Activated CD4-positive, alpha-beta T cell treated with anti-CD3 and anti-CD28 coated beads, Interleukin-2, amount 10 ng/mL, durations not matched to agents 24 days and 14 days (primary cell): ENCODE data around the gene DGKB. TPM values are rescaled to one million over a fixed set of nuclear protein-coding genes. Genes with fewer than 3 reads are reported as not detected.

Experiments used
- DNase-seq: peaks from one replicate; pipeline ENCODE4 v3.0.0; 2022
- H3K27ac Mint-ChIP-seq: one replicate; pipeline ENCODE4 v1.8.0; 2022; ENCODE audit warnings: mild to moderate bottlenecking, mixed read lengths
- H3K27me3 Mint-ChIP-seq: one replicate; pipeline ENCODE4 v1.8.0; 2022; ENCODE audit warnings: mixed read lengths
- H3K36me3 Mint-ChIP-seq: one replicate; pipeline ENCODE4 v1.8.0; 2022; ENCODE audit warnings: low read depth, mild to moderate bottlenecking, mixed read lengths
- H3K4me1 Mint-ChIP-seq: one replicate; pipeline ENCODE4 v1.8.0; 2021; ENCODE audit warnings: mixed read lengths
- H3K4me3 Mint-ChIP-seq: one replicate; pipeline ENCODE4 v1.8.0; 2022; ENCODE audit warnings: mild to moderate bottlenecking, moderate library complexity, mixed read lengths
- H3K9me3 Mint-ChIP-seq: one replicate; pipeline ENCODE4 v1.8.0; 2021; ENCODE audit warnings: mixed read lengths
- intact Hi-C: fragments of 100-400 bp; cut with micrococcal nuclease; formaldehyde crosslinking; loops from one replicate; pipeline ENCODE4 v1.15.1; 2023
- total RNA-seq: library from RNA; stranded (reverse); gene quantifications from 2 replicates; pipeline ENCODE4 v1.2.3, GENCODE V29; 2022

The DGKB gene
- total RNA-seq, 1 donor from 2014 or later, result not detected

GRCh38 chr7:14637968-14638367, 264.6 kb downstream of the DGKB start:
- no peak for DNase-seq
- H3K27ac Mint-ChIP-seq, result no peak overlapping the region
- no peaks in the 10 kb centered on the region for H3K27me3 Mint-ChIP-seq
- no peak overlapping the region for H3K4me3 Mint-ChIP-seq
- no peaks in the 10 kb centered on the region for H3K36me3 Mint-ChIP-seq
- H3K9me3 Mint-ChIP-seq, result no peaks in the 10 kb centered on the region
- intact Hi-C loops, result no loop called here
- no peaks in the 10 kb centered on the region for H3K4me1 Mint-ChIP-seq

- intact Hi-C loops, result no loop called here
- Mint-ChIP-seq H3K27ac (no peak overlapping the region), H3K4me1 (no peaks in the 10 kb centered on the region), H3K36me3 (no peaks in the 10 kb centered on the region), H3K4me3 (no peak overlapping the region), H3K27me3 (no peaks in the 10 kb centered on the region), H3K9me3 (no peaks in the 10 kb centered on the region)
- DNase-seq, result no peak
These were observed 266.6 kb downstream of the DGKB start for GRCh38 chr7:14635955-14636354.

- no peaks in the 10 kb centered on the region for H3K27me3 Mint-ChIP-seq
- H3K4me3 Mint-ChIP-seq, result no peak overlapping the region
- DNase-seq, result no peak
- H3K4me1 Mint-ChIP-seq, result no peaks in the 10 kb centered on the region
- H3K9me3 Mint-ChIP-seq, result no peaks in the 10 kb centered on the region
- H3K27ac Mint-ChIP-seq, result no peak overlapping the region
- intact Hi-C loops, result no loop called here
- H3K36me3 Mint-ChIP-seq, result no peaks in the 10 kb centered on the region
These were observed 272.5 kb downstream of the DGKB start for GRCh38 chr7:14630048-14630447.

GRCh38 chr7:14628516-14628915, 274.0 kb downstream of the DGKB start:
- Mint-ChIP-seq H3K27ac (no peak overlapping the region), H3K27me3 (no peaks in the 10 kb centered on the region), H3K36me3 (no peaks in the 10 kb centered on the region), H3K4me3 (no peak overlapping the region), H3K9me3 (no peaks in the 10 kb centered on the region), H3K4me1 (no peaks in the 10 kb centered on the region)
- no peak for DNase-seq
- intact Hi-C loops, result no loop called here

- no peaks in the 10 kb centered on the region for H3K9me3 Mint-ChIP-seq
- H3K27ac Mint-ChIP-seq, result no peak overlapping the region
- no peak overlapping the region for H3K4me3 Mint-ChIP-seq
- no peaks in the 10 kb centered on the region for H3K27me3 Mint-ChIP-seq
- intact Hi-C loops, result no loop called here
- no peaks in the 10 kb centered on the region for H3K36me3 Mint-ChIP-seq
- no peak for DNase-seq
- H3K4me1 Mint-ChIP-seq, result no peaks in the 10 kb centered on the region
These were observed 276.5 kb downstream of the DGKB start for GRCh38 chr7:14626076-14626475.

GRCh38 chr7:14622559-14622958, 280.0 kb downstream of the DGKB start:
- Mint-ChIP-seq H3K36me3 (no peaks in the 10 kb centered on the region), H3K9me3 (no peaks in the 10 kb centered on the region)
- DNase-seq, result no peak

GRCh38 chr7:14606101-14606500, 296.4 kb downstream of the DGKB start:
- no peak for DNase-seq
- intact Hi-C loops, result no loop called here
- no peaks in the 10 kb centered on the region for H3K36me3 Mint-ChIP-seq
- H3K9me3 Mint-ChIP-seq, result no peaks in the 10 kb centered on the region
- H3K4me3 Mint-ChIP-seq, result no peak overlapping the region
- H3K27ac Mint-ChIP-seq, result no peak overlapping the region
- no peaks in the 10 kb centered on the region for H3K27me3 Mint-ChIP-seq
- H3K4me1 Mint-ChIP-seq, result no peaks in the 10 kb centered on the region

More at GRCh38 chr7:14622559-14622958, 280.0 kb downstream of the DGKB start:
- intact Hi-C loops, result no loop called here
- Mint-ChIP-seq H3K4me1 (no peaks in the 10 kb centered on the region), H3K27me3 (no peaks in the 10 kb centered on the region), H3K4me3 (no peak overlapping the region), H3K27ac (no peak overlapping the region)

GRCh38 chr7:14604606-14605005, 297.9 kb downstream of the DGKB start:
- H3K36me3 Mint-ChIP-seq, result no peaks in the 10 kb centered on the region

GRCh38 chr7:14602851-14603250, 299.7 kb downstream of the DGKB start:
- no peaks in the 10 kb centered on the region for H3K27me3 Mint-ChIP-seq
- no peaks in the 10 kb centered on the region for H3K4me1 Mint-ChIP-seq
- intact Hi-C loops, result no loop called here

More at GRCh38 chr7:14604606-14605005, 297.9 kb downstream of the DGKB start:
- Mint-ChIP-seq H3K27me3 (no peaks in the 10 kb centered on the region), H3K27ac (no peak overlapping the region), H3K4me3 (no peak overlapping the region), H3K4me1 (no peaks in the 10 kb centered on the region), H3K9me3 (no peaks in the 10 kb centered on the region)
- no peak for DNase-seq
- intact Hi-C loops, result no loop called here

GRCh38 chr7:14600766-14601367, 301.7 kb downstream of the DGKB start:
- H3K4me3 Mint-ChIP-seq, result no peak overlapping the region
- H3K9me3 Mint-ChIP-seq, result no peaks in the 10 kb centered on the region
- no peak overlapping the region for H3K27ac Mint-ChIP-seq
- intact Hi-C loops, result no loop called here
- H3K36me3 Mint-ChIP-seq, result no peaks in the 10 kb centered on the region
- DNase-seq, result no peak
- H3K27me3 Mint-ChIP-seq, result no peaks in the 10 kb centered on the region
- H3K4me1 Mint-ChIP-seq, result no peaks in the 10 kb centered on the region

More at GRCh38 chr7:14602851-14603250, 299.7 kb downstream of the DGKB start:
- no peaks in the 10 kb centered on the region for H3K36me3 Mint-ChIP-seq
- H3K9me3 Mint-ChIP-seq, result no peaks in the 10 kb centered on the region
- no peak overlapping the region for H3K27ac Mint-ChIP-seq
- DNase-seq, result no peak
- no peak overlapping the region for H3K4me3 Mint-ChIP-seq

GRCh38 chr7:14598978-14599377, 303.6 kb downstream of the DGKB start:
- H3K27me3 Mint-ChIP-seq, result no peaks in the 10 kb centered on the region
- H3K4me3 Mint-ChIP-seq, result no peak overlapping the region
- H3K4me1 Mint-ChIP-seq, result no peaks in the 10 kb centered on the region
- H3K36me3 Mint-ChIP-seq, result no peaks in the 10 kb centered on the region
- H3K27ac Mint-ChIP-seq, result no peak overlapping the region
- intact Hi-C loops, result no loop called here
- H3K9me3 Mint-ChIP-seq, result no peaks in the 10 kb centered on the region
- DNase-seq, result no peak

GRCh38 chr7:14596421-14596820, 306.1 kb downstream of the DGKB start:
- no peaks in the 10 kb centered on the region for H3K9me3 Mint-ChIP-seq
- H3K36me3 Mint-ChIP-seq, result no peaks in the 10 kb centered on the region
- no peak overlapping the region for H3K27ac Mint-ChIP-seq
- no peaks in the 10 kb centered on the region for H3K27me3 Mint-ChIP-seq
- no peak for DNase-seq
- H3K4me1 Mint-ChIP-seq, result no peaks in the 10 kb centered on the region
- H3K4me3 Mint-ChIP-seq, result no peak overlapping the region
- intact Hi-C loops, result no loop called here

GRCh38 chr7:14590206-14590605, 312.3 kb downstream of the DGKB start:
- Mint-ChIP-seq H3K4me3 (no peak overlapping the region), H3K27ac (no peak overlapping the region), H3K27me3 (no peaks in the 10 kb centered on the region)

GRCh38 chr7:14585232-14585631, 317.3 kb downstream of the DGKB start:
- peaks cover 4% of the 10 kb centered on the region for H3K9me3 Mint-ChIP-seq
- no peak overlapping the region for H3K4me3 Mint-ChIP-seq

More at GRCh38 chr7:14590206-14590605, 312.3 kb downstream of the DGKB start:
- peaks cover 4% of the 10 kb centered on the region for H3K9me3 Mint-ChIP-seq
- DNase-seq, result no peak
- intact Hi-C loops, result no loop called here
- no peaks in the 10 kb centered on the region for H3K36me3 Mint-ChIP-seq
- no peaks in the 10 kb centered on the region for H3K4me1 Mint-ChIP-seq

GRCh38 chr7:14583518-14583917, 319.0 kb downstream of the DGKB start:
- intact Hi-C loops, result no loop called here
- Mint-ChIP-seq H3K4me1 (no peaks in the 10 kb centered on the region), H3K4me3 (no peak overlapping the region), H3K9me3 (peaks cover 4% of the 10 kb centered on the region), H3K36me3 (no peaks in the 10 kb centered on the region), H3K27me3 (no peaks in the 10 kb centered on the region), H3K27ac (no peak overlapping the region)
- no peak for DNase-seq

More at GRCh38 chr7:14585232-14585631, 317.3 kb downstream of the DGKB start:
- DNase-seq, result no peak
- H3K27ac Mint-ChIP-seq, result no peak overlapping the region
- no peaks in the 10 kb centered on the region for H3K4me1 Mint-ChIP-seq
- intact Hi-C loops, result no loop called here
- H3K27me3 Mint-ChIP-seq, result no peaks in the 10 kb centered on the region
- H3K36me3 Mint-ChIP-seq, result no peaks in the 10 kb centered on the region
